Frontal cortex (tissue), 4 donors: ENCODE results near the gene C14orf119. TPM values are rescaled to one million over a fixed set of nuclear protein-coding genes. Genes with fewer than 3 reads are reported as not detected.
"Not testable (repeated sequence)": the region's sequence is repeated elsewhere in the genome, so short reads cannot be mapped to it uniquely, and the experiment has no call there.

ENCODE experiments used
- DNase-seq, 2 donors: peaks; one replicate each; pipeline ENCODE4 v3.0.0; 2012; ENCODE audit warnings: low spot score in 2 of 2
- FAIRE-seq: peaks from 2 replicates; lab custom pipeline; 2012; peaks lifted over from hg19 to GRCh38; lab: Jason Lieb, UNC
- total RNA-seq: library from RNA; depleted of rRNA; stranded (reverse); fragments of >200 nt; gene quantifications from one replicate; pipeline ENCODE4 v1.2.3, GENCODE V29; 2014
- donor health status: control.
- donor health status: control.
- donor health status: control.

The C14orf119 gene
- total RNA-seq, 1 donor from 2014 or later, result 22.0 TPM

DNA sequence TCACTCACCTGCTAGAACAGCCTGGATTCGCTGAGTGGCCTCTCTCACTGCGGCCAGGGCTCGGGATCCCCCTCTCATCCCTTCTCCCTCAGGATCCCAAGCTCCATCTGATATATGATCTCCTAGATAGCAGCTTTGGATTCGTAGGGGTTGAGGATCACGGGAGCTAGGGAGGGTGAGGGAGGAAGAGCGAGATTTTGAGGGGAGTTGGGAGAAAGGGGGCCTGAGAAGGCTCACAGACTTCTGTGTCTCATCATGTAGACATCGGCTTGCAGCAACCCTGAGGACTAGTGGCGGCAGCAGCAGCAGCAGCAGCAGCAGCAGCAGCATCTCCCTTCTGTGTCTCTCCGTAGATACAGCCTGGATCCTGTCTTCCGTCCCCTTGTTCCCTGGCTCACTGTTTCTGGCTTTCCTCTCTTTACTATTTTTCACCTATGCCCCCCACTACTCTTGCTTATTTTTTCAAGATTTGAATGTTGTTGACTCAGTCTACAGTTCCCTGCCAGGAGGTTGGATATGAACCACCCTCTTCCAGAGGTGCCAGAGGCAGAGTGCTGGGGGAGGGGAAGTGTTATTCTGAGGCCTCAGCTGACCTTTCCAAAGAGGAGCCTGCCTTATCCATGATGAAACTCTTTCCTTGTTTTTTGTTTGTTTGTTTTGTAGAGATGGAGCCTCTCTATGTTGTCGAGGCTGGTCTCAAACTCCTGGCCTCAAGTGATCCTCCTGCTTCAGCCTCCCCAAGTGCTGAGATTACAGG, 9.5 kb downstream of the C14orf119 start, which contains the start of gene CIROP:
TSS of gene CIROP (minus strand) at position 399 of the 757 bp plus-strand sequence. CDS start at position 330, 69 bp downstream.
- FAIRE-seq (no peak), DNase-seq (no peak)

DNA sequence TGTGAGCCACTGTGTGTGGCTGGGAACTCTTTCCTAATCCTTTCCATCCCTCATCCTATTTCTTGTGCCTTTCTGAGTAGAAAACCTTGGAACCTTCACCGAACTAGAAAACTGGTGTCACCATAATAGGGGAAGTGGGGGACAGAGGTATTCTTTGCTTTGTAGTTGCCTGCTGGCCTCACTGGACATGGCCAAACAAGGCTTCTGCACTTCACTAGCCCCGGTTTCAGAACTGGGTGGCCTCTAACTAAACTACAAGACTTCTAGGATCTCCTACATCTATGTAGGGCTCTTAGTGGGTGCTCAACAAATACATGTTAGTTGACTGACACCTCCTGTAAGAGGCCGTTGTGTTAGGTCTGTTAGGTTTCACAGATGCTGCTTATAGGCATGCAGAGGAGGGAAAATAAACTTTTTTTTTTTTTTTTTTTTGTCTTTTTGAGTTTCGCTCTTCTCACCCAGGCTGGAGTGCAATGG, 10.1 kb downstream of the C14orf119 start:
- DNase-seq (no peak), FAIRE-seq (no peak)

DNA sequence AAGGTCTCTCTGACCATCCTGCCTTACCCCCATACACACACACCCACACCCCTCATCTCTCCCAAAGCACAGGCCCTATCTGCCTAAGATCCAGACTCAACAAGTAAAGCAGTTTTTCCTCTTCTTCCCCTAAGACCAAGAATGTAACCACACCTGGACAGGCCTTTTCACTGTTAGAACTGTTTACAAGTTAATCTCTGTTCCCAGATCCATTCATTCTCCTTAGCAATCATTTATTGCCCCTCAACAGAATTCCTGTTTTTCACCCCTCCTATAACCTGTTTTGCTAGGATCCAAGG, 11.4 kb downstream of the C14orf119 start:
- DNase-seq, result no peak
- FAIRE-seq, result no peak

DNA sequence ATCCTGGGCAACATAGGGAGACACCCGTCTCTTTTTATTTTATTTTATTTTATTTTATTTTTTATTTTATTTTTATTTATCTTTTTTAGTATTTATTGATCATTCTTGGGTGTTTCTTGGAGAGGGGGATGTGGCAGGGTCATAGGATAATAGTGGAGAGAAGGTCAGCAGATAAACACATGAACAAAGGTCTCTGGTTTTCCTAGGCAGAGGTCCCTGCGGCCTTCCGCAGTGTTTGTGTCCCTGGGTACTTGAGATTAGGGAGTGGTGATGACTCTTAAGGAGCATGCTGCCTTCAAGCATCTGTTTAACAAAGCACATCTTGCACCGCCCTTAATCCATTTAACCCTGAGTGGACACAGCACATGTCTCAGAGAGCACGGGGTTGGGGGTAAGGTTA, 12.3 kb downstream of the C14orf119 start:
- not testable (repeated sequence) for FAIRE-seq, DNase-seq

DNA sequence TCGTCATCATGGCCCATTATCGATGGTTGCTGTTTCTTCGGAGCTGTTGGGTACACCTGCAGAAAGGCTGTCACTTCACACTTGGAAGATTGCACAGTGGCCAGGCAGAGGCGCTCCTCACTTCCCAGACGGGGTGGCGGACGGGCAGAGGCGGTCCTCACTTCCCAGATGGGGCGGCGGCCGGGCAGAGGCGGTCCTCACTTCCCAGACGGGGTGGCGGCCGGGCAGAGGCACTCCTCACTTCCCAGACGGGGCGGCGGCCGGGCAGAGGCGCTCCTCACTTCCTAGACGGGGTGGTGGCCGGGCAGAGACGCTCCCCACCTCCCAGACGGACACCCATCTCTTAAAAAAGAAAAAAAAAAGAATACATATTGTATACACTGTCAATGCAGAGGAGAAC, 12.9 kb downstream of the C14orf119 start:
- FAIRE-seq, DNase-seq: not testable (repeated sequence)

DNA sequence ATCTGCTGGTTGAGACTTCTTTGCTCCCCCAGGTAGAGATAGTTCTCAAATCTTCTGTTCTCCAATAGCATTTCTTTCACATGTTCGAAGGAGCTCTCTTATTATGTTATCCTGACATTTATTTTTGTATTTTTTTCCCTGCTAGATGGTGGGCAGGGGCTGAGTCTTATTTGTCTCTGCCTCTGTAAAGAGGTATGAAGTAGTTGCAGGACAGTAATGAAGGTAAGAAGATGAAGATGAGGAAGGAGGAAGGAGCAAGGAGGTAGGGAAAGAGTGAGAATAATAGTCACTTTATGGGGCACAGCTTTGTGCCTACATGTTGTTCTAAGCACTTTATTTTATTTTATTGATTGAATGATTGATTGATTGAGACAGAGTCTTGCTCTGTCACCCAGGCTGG, 14.5 kb downstream of the C14orf119 start:
- no peak for DNase-seq
- no peak for FAIRE-seq

DNA sequence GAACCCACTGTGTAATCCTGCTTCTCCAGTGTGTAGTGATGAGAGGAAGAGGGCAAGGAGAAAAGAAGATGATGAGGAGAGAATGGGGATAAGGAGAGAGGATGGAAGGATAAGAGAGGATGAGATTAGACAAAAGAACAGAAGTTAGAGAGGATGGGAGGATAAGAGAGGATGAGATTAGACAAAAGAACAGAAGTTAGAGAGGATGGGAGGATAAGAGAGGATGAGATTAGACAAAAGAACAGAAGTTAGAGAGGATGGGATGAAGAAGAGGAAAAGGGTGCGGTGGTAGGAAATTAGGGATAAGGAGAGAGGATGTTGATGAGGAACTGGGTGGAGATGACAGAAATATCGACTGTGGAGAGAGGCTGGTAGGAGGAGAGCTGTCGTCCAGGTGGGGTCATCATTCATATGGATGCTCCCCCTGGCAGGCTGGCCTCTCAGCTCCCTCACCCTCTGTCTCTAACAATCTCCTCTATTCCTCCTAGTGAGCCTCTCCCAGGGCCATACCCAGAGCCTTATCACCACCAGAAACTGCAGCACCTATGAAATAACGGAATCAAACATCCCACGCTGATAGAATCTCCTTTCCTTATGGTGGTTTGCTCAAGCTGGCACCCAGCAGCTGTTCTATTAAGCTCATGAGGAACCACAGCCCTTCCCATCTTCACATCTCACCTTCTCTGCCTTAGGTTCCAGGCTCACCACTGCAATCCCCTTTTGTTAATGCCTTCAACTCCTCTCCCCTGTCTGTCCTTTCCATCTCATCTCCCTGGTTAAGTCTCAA, 15.5 kb downstream of the C14orf119 start:
- DNase-seq (no peak), FAIRE-seq (no peak)

DNA sequence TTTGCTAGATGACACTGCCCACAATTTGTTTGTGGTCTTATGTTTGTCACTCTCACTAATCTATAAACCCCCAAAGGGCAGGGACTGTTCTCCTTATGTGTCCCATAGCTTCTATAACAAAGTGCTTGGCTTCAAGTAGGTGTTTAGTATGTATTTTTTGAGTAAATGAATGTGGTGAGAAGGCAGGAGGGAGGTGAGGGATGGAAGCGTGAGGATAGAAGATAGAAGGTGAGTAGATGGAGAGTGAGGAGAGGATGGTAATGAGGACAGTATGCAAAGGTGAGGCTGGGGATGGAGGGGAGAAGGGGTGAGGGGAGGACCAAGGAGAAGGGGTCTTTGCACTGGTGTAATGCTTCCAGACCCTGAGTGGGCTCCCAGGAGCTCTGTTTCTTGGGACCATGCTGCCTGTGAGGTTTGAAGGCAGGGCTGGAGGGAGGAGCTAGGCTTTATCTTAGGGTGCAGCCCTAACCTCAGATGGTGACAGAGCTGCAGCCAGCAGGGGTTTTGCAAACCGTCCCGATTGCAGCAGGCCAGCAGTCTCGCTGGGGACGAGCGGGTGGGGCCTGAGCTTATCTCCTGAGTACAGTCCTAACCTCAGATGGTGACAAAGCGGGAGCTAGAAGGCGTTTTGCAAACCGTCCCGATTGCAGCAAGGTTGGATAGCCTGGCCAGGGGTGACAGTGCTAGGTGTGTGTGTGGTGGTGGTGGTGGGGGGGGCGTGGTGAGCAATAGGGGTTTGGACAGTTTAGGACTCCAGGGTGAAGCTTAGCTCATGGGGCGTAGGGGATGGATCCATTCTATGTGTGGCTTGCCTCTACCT, 17.3 kb downstream of the C14orf119 start:
- DNase-seq (no peak), FAIRE-seq (no peak)

DNA sequence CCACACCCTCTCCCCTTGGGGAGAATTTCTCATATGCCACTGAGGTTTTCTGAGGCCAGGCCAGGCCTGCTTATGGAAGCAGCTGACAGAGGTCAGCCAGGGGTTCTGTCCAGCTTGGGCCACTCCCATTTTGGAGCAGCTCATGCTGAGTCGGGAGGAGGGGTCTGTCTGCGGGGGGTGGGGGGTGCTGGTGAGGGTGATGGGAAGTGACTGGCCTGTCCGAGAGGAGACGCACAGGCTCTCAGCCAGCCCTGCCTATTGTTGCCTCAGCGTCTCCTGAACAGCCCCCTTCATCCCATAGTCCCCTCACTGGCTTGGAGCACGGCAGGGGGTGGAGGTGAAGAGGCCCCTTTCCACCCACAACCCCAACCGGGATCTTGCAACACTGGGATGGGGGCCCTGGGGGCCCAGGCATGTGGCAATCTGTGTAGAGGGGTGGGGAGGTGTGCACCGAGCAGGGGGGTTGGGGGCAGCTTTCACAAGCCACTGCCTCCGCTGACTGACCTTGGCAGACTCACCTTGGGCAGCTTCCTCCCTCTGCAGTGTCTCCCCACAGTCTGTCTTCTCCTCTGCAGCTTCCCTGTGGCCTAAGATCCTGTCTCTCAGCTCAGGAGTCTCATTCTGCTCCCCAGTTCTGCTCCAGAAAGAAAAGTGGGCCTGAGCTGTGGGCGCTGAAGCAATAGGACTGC, 18.3 kb downstream of the C14orf119 start:
- DNase-seq (no peak), FAIRE-seq (no peak)

DNA sequence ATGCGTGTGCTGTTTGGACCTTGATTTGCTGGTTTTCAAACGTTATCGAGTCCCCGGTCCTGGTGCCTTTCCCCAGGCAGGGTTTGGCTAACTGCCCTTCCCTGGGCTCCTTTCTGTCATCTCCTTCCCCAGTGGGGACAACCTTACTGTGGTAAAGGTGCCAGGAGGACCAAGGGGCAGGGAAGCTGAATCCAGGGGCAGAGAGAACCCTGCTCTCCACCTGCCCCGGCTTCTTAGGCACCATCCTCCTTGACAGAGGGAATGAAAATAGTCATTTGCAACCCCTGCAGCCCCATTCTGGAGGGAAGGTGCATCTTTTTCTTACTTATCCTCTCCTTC, 18.8 kb downstream of the C14orf119 start:
- DNase-seq, result no peak

DNA sequence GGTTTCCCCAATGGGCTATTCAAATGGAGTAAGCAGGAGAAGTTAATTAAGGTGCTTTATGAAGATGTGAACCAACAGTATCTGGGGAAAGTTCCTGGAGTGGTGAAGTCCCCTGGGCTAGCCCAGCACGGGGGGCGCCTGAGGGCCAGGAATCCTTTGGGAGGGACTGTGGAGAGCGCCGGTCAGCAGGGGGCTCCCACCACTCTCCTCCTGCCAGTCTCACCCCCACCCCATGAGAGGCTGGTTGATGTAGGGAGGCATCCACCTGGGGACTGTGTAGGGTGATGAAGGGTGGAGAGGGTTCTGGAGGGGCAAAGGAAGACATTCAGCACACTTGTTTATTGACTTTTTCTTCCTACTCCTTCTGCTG, 19.3 kb downstream of the C14orf119 start:
- FAIRE-seq (no peak), DNase-seq (no peak)

More for the DNA sequence above, 18.8 kb downstream of the C14orf119 start:
- no peak for FAIRE-seq

DNA sequence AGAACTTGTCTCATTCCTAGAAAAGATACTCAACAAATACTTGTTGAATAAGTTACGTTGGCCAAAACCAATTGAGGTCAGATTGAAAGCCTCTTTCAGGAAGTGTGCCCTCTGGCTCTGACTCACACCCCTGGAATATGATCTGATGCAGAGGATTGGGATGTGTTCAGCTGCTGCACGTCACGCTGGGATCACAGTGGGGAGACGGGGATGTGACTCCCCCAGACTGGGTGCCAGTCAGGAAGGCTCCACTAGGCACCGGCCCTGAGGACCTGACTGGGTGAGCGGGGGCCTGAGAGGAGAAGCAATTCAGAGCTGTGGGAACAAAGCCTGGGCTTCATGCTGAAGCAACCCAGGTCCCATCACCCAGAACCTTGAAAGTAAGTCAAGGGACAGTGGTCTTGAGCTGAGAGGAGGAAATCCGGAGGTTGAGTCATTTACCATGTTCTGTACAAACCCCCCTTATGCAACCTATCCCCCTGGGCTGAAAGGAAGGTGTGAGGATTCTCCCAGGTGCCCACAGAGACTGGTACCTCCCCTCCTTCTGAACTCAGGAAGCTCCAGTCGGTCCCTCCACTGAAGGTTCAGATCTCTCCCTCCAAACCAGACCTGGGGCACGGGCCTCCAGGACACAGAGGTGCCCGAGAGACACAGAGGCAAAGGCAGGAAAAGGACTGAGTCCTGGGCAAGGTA, 19.9 kb downstream of the C14orf119 start:
- FAIRE-seq, result no peak

DNA sequence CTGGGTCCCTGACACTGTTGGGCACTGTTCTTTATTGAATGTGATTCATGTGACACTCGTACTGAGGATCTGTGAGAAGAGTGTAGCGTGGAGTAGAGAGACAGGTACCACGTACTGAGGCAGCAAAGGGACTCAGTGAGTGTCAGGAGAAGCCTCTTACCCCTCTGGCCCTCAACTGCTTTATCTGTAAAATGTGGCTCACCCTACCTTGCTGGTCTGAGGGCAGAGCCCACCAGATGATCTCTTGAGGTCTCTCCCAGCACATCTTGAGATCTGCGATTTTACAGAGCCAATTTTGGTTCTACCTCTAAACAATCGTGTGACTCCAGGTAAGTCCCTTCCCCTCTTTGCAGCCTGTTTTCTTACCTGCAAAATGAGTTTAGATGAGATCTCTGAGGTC, 20.6 kb downstream of the C14orf119 start:
- DNase-seq (no peak), FAIRE-seq (no peak)

More for the DNA sequence above, 19.9 kb downstream of the C14orf119 start:
- DNase-seq, result no peak

DNA sequence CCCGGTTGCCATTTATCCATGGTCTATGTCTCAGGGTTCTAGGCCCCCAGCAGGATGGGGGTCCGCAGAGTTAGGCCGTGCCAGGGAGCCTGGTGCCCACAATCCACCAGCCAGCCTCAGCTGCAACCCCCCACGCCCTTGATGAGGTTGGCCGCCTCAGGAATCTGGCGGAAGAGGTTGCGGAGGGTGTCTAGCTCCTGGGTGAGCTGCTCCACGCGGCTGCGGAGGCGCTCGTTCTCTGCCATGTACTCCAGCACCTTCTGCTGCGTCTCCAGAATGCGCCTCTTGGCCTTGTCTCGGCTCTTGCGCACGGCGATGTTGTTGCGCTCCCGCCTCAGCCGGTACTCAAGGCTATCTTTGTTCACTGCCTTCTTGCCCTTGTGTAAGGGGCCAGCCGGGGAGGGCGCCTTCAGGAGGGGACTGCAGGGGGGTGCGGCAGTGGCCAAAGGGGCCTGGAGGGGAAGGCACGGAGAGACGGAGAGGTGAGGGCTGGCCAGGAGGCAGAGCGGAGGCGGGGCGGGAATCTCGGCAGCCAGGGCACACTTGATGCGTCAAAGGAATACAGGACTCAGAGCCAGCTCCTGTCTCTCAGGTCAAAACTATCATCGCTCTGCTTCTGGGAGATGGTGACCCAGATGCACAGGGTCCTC, 22.2 kb downstream of the C14orf119 start:
- FAIRE-seq (no peak), DNase-seq (no peak)

DNA sequence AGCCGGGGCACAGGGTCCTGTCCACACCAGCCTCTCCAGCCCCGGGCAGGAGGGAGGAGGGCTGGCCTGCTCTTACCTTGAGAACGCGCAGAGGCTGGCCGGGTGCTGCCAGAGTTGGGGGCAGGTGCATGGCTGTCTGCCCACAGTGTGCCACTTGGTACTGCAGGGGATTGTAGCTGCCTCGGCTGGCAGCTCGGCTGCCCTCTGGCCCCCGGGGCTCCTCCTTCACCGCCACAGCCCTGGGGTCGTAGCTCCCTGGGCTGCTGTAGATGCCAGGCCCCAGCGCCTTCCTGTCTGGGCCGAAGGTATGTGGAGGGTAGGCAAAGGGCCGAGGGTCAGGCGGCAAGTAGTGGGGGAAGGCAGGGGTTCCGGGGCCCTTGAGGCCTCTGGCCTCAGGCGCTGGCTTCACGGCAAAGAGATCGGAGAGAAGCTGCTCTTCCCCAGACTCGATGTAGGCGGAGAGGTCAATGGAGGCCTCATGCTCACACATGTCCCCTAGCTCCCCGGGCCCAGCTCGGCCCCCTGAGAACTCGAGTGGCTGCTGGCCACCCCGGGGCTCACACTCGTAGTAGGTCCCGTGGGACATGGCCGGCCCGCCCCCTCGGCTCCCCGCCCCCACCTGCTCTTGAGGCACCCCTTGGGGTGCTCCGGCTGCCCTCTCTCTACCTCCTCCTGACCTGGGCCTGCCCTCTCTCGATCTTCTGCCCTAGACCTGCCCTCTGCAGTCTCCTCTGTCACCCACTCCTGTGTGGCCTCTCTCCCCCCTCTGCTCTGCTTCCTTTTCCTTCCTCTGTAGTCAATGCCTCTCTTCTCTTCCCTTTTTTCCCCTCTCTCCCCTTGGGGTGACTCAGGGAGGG, 23.4 kb downstream of the C14orf119 start, which contains the start of gene CEBPE:
TSS of gene CEBPE (minus strand) at position 750 of the 857 bp plus-strand sequence. CDS start at position 586, 164 bp downstream.
- FAIRE-seq (no peak), DNase-seq (no peak)

DNA sequence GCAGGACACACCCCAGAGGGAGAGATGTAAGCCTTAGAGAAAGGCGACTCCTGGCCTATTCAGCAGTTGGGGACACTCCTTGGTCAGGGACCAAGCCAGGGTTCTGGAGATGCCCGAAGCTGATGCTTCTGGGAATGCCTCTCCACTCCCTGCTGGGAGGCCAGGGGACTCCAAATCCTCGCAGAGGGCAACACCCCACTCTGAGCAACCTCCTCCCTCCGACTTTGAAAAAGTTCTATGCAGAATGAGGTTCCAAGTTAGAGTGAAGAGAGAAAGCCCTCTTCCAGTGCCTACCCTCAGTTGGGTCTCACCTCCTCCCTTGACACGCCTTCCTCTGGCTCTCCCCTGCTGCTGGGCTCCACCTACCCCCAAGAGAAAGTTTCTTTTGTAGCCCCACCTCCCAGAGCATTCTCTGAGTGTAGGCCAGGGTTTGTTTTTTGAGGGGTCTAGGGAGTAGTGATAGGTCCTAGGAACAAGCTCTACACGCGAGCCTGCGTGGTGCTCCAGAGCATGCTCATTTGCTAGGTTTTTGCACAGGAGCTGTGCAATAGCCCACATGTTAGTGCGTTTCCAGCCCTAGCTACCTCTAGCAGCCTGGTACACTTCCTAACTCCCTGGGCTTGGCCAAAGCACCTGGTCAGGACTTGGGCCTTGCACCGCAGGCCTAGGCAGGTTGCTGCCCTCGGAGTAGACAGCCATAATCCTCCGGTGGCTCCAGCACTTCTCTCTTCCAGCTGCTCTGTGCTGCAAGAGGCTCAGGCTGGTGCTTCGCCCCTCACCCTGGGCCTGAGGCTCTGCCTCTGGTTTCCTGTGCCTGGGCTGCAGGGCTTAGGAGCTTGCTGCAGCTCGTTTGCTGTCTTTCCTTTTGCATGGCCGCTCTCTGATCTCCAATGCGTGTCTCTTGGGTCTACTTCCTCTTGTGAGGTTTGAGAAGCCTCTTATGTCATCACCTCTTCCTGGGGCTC, 24.3 kb downstream of the C14orf119 start:
- no peak for DNase-seq
- FAIRE-seq, result no peak
